NCI-H345 treated with DMSO at 0.1 percent for 48 hours (cell line): ENCODE data around the gene FBXO33.

ENCODE experiments used
- DNase-seq: peaks from one replicate; lab custom pipeline; 2025; ENCODE audit not compliant: unreplicated experiment; lab: John Stamatoyannopoulos, UW

Gene FBXO33, protein sequence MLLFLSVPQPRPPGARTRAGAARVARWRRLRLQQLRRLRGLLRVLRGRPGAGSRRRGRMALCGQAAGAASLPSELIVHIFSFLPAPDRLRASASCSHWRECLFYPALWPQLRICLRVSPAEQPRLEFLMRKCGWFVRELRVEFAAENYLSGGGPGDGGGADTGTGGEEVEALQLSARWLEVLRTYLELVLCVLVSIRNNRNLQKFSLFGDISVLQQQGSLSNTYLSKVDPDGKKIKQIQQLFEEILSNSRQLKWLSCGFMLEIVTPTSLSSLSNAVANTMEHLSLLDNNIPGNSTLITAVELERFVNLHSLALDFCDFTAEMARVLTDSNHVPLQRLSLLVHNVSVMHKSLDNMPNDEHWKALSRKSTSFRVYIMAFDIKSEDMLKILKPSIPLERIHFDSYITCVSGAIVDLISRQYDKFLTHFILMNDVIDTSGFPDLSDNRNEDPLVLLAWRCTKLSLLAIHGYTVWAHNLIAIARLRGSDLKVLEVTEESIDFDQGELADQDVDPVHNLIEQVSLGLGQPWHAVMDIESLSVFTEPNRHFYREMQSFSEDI

DNA sequence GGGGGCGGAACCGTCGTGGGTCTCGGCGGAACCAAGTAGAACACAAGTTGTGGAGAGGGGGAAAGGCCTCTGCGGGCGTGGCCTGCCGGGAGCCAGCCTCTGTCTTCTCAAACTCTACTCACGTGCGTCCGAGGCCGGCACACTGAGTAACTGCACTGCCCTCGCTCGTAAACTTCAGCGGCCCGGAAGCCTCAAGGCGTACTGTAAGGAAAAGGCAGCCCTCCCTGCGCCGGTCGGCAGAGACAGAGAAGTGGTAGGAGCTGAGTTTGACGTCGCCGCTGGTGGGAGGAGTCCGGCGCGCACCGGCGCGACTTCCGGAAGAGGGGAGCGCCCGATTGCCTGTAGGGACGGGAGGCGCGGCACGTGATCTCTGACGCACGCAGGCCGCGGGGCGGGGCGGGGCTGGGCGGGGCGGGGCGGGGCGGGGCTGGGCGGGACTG lies at the start of gene FBXO33:
TSS of gene FBXO33 (minus strand) at position 255 of the 440 bp plus-strand sequence. CDS start 271 bp downstream, outside the sequence.
- peak; percentile 93 for DNase-seq

DNA sequence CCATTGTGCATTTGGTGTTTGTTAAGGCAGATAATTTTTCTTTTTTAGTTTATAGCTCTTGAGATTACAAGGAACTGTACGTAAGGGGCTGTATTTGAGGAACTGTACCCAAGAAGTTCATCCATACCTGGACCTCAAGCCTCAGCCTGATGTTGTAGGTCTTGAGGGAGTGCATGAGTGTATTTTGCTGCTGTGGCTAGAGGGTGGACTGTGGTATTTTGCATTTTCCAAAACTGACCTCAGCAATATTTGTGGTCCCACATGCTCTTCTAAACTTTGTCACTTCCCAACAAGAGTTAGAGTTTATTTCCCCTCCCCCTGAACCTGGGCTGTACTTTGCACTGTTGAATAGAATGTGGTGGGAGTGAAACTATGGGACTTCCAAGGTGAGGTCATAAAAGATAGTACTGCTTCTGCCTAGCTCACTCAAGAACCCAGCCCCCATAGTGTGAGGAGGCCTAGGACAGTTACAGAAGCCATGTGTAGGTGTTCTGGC lies 42.2 kb upstream of the FBXO33 start:
- no peak for DNase-seq

DNA sequence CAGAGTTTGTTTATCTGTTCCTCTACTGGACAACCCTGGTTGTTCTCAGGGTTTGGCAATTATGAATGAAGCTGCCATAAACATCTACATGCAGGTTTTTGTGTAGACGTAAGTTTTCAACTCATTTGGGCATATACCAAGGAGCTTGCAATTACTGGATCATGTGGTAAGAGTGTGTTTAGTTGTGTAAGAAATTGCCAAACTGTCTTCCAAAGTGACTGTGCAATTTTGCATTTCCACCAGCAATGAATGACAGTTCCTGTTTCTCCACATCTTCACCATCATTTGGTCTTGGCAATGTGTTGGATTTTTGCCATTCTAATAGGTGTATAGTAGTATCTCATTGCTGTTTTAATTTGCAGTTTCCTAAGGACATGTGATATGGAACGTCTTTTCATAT lies 39.8 kb upstream of the FBXO33 start:
- DNase-seq: no peak

DNA sequence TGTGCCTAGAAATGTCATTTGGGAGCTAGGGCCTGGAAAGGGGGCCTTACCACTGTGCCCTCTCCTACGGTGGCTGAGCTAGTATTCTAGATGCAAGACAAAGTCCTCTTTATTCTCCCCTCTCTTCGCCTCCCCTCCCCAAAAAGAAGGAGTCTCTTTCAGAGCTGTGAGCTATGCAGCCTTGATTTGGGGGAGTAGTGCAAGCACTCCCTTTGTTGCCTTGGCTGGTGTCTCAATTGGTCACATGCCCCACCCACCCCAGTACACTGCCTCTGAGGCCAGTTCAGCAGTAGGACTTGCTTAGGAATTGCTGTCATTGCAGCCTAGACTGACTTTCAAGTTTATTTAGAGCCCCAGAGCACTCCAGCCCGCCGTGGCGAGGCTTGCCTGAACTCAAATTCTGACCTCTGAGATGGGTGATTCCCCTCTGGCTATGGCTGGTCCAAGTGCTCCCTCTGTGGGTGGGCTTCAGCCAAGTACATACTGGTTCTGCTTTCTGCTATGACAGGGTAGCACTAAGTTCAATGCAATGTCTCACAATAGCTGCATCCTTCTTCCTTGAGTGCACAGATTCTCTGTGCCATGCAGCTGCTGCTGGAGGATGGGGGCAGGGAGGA lies 37.0 kb upstream of the FBXO33 start:
- no peak for DNase-seq

DNA sequence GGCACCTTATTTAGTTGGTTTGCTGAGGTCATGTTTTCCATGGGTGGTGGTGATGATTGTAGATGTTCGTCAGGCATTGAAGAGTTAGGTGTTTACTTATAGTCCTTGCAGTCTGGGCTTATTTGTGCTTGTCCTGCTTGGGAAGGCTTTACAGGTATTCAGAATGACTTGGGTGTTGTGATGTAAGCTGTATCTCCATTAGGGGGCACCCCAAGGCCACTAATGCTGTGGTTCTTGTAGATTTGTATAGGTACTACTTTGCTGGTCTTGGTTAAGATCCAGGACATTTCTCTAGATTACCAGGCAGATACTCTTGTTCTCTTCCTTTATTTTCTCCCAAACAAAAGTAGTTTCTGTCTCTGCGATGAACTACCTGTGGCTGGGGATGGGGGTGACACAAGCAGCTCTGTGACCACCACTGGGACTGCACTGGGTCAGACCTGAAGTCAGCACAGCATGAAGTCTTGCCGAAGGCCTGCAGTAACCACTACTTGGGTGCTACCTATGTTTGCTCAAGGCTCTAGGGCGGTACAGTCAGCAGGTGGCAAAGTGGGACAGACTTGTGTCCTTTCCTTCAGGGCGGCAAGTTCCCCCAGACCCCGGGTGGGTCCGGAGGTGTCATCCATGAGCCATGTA lies 35.8 kb upstream of the FBXO33 start:
- no peak for DNase-seq

DNA sequence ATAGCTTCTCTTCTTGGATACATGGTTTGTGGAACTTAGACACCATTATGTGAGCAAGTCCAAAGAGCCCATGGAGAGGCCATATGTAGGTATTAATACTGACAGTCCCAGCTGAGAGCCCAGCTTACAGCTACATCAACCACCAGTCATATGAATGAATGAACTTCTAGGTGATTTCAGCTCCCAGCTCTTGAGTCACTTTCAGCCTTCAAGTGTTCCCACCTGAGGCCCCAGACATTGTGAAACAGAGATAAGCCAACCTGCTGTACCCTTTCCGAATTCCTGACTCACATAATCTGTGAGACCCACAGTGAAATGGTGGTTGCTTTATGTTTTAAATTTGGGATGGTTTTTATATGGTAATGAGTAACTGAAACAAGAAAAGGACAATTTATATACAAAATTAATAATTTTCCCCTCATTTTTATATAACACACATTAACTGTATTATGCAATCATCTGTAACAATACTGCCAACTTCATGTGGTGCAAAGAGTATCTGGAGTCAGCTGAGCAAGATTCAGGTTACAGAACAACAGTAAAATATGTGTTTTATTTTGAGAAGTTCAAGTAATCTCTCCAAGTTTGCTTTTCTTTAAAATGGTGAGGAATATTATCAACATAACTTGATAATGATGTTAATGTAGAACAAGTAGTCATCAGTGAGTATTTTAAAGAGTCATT lies 27.7 kb upstream of the FBXO33 start:
- no peak for DNase-seq

DNA sequence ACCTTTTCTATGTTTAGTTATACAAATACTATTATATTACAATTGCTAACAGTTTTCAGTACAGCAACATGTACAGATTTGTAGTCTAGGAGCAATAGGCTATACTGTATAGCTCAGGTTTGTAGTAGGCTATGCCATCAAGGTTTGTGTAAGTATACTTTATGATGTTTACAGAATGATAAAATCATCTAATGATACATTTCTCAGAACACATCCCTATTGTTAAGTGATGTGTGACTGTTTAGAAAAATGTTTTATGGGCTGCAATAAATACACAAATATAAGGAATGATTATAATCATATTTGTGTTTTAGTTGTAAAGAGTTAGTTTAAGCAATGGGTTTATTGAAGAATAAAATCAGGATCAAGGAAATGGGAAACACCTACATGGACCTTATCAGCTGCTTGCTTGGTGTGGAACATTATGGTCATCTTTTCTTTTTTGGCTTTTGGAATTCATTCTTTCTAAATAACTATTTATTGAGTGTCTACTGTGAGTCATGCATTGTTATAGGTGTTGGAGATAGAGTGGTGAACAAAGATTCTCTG lies 24.5 kb upstream of the FBXO33 start:
- no peak for DNase-seq

DNA sequence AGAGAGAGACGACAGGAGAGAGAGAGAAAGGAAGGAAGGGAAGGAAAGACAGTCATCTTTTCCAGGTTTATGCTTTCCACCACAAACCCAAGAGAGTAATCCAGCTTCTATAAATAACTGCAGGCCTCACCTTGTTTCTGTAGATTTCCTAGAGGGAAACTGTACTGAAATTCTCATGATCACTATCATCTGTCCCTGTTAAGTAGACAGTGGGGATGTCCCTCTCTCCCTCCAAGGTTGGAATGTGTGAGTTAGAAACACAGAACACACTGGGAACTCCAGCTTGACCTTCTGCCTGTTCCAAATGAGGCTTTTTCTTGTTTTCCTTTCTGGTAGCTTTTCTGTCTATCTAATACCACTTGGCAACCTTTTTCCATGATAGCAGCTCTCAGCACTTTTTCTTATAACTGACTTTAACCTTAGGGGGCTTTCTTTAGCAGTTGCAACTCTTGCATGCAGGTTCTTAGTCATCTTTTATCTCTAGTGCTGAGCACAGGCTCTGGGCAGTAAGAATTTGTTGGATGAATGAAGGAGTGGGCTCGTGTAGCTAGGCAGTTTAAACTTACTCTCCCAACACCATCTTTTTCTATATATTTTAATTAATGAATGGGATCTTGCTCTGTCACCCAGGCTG lies 22.8 kb upstream of the FBXO33 start:
- DNase-seq: no peak

DNA sequence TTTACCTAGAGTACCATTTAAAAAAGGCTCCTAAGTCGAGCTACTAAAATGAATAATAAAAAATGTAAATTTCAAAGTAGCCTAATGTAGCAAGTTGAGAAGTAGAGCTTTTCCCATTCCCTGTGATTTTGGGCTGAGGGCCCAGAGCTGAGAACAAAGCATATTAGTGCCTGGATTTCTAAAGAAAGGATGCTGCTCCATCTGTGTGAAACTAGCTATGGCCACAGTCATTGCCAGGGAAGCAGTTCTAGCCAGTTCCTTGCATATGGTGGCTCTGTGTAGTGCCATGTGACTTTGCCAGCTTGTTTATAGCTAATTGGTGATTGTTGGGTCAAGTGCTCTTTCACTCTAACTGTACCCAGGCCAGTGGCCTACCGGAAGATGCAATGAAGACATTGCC lies 20.4 kb upstream of the FBXO33 start:
- DNase-seq: no peak

DNA sequence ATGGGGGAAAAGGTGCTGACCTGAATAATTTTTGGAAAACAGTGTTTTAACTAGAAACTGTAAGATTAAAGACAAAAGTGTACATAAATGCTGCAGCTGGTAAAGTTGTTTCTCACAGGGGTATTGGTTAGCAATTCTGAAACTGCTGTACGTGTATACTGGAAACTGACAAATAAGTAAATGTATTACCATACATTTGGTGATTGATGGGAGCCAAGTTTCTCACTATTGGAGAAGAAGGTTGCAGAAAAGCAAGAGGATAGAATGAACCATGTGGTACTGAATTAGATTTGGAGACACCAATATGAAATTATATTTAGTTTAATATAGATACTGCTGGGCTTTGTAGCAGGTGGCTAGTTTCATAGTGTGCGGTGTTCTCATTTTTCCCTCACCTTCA lies 19.6 kb upstream of the FBXO33 start:
- no peak for DNase-seq

DNA sequence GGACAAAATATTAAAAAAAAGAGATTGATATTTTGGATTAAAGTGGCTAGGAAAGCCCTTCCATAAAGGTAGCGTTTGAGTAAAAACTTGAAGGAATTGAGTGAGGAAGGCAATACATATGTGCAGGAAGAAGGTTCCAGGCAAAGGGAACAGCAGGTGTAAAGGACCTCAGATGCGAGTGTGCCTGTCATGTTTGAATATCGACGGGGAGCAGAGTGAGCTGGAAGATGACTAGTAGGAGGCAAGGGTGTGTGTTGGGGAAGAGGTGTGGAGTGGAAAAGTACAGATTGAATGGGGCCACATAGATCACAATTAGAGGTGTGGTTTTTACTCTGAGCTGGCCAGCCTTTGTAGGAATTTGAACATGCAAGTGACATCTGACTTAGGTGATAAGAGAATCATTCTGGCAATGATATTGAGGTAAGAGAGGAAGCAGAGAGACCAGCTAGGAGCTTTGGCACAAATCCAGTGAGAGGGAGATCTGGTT lies 15.0 kb upstream of the FBXO33 start:
- no peak for DNase-seq

DNA sequence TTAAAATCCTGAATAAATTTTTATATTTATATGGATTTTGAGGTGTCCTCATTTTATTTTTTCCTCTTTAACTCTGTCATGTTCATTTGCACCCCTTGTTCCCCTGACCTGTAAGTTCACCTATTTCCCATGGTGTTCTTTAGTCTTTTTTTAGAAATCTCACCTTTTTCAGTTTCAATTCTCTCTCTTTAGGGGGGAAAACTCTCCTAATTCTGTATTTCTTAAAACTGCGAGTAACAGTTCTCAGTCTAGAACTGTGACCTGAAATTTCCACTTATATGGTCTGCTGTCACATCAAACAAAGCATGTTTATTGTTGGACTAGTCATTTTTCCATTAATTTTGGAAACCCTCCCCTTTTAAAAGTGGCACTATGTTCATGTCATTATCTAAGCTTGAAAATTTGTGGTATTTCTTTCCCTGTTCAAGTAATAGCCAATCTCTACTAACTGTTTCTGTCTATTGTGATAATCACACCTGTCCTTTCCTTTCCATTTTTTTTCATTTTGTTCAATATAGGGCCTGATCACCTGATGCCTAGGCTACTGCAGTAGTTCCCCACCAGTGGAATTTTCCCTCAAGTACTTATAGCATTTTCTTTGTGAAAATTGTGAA lies 14.0 kb upstream of the FBXO33 start:
- DNase-seq: no peak

DNA sequence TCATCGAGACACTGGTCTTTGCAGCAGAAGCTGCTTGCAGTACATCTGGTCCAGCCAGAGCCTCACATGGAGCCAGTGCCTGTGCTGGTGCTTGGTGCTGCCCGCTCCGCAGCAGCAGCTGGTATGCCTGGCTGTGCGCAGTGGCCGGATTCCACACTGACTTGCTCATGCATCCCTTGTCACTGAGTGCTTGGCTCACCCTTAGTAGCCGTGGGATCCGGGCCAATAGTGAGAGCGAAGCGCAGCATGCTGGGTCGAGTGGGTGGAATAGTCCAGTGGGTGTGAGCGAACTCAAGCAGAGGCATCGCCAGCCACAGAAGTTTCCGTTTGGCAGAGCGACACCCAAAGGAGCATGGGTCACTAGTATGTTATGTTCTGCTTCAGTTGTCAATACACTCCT lies 10.1 kb upstream of the FBXO33 start:
- no peak for DNase-seq

DNA sequence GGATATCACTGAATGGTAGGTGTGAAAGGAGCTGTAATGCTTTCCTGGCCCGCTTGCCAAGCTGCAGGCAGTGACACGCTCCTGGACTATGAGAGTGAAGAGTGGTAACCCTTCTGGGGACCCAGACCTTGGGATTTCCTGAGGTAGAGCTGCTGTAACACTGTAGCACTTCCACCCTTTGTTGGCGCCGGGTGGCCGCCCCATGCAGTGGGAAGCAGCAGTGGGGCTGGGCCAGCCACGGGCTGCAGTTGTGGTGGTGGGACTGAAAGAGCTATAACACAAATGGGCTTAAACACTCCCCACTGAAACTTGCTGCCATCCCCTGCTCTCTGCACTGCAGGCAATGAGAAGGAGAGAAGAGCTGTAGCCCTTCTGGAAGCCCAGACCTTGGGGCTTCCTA lies 9.6 kb upstream of the FBXO33 start:
- DNase-seq: no peak

DNA sequence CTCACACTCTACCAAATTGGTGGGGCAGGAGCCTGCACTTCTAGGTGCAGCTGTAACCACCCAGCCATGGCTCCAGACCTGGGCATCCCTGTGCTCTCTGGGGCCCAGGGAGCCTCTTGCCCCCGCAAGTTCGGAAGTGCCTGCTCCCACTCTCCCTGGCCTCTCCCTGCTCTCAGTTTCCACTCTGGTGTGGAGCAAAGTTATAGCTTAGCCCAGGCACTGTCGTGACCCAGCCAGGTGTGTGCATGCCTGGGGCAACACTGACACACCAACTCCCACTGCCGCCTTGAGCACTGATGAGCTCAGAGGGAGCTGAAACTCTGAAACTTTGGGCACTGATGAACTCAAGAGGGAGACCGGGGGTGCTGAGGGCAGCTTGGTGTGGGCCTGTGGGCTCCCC lies 8.7 kb upstream of the FBXO33 start:
- no peak for DNase-seq

DNA sequence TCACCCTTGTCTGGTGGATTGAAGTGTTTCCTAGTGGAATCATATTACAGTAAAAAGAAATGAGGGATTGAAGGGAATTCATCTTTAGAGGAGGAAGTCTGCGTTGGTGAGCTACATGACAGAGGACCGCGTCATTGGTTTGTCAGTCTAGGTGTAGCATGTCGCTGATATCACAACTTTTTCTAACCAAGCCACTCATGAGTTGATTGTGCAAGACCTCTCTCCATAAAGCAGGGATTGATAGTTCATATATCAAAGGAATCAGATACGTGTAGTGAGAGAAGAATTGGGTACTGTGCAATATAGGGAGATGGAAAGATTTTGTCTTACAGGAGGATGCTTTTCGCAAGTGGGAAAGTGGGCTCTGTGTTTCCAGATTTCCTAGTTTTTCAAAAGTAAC lies 3.0 kb upstream of the FBXO33 start:
- no peak for DNase-seq

DNA sequence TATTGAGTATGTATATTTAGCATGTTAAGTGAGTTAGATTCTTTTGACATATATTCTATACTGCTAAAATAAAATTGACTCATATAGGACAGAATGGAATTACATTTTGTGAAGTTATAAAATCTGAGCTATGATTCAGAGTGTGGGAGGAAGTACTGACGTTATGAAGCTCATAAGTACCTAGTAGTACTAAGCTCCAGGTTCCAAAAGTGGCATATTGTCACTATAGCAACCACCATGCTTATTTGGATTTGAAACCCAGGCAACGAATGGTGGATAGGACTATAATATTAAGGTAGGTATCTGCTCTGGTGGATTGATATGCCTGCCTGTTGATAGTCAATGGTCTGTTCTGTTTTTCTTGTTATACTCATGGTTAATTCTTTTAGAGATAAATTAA lies 2.2 kb upstream of the FBXO33 start:
- DNase-seq: no peak

DNA sequence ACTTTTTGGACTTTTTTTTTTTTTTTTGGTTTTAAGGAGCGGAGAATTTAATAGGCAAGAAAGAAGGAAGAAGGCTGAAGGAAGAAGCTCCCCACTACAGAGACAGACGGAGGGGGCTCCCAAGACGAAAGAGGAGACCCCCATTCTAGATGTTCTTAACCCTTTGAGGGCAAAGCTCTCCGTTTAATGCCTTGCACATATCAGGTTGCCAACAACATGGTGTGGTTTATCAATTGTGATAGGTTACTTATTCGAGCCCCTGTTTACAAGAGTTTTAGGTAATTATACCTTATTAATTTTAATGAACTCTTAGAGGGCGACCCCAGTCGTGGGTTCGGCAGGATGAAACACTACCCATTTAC lies 1.2 kb upstream of the FBXO33 start:
- DNase-seq: no peak

DNA sequence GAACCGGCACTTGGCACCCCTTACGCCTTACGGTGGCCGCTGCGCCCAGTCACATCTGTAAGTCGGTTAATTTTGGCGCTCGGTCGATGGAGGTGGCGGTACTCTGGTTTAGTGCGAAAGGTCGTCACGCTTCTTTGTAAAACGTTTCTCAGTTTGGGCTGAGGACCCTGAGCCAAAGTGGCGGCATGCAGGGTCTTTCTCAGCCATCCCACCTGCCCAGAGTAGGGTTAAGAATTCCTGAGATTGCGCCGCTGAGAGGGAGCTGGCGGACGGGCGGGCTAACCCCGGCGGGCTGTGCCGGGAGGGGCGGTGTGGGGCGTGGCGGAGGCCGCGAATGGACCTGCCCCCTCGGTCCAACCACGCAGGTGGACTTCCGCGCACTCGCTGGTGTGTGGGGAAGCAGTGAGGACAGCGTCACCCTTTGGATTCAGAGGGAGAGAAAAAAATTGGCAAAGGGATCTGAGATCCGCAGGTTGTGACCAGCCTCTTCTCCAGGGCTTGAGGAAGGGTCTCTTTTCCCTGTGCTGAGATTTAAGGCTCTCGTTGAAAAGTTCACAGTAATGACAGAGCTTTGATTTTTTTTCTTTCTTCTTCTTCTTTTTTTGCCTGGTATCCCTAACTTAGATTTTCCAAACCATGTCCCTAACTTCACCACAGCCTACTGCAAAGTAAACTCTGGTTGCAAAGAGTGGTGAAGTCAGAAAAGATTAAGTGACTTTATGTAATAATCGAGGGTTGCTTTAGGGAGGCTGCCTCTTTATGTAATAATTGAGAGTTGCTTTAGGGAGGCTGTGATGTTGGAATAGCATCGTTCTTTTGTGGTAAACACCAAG lies 602 bp upstream of the FBXO33 start:
- peak; percentile 89 for DNase-seq
